K562 (cell line): ENCODE data around the gene NEURL4. TPM values are rescaled to one million over a fixed set of nuclear protein-coding genes. Genes with fewer than 3 reads are reported as not detected.
A peak's percentile ranks its signal among the peaks of the same experiment; 100 is the strongest.

Source experiments
- CBX8 ChIP-seq: fragments of 200-600 bp; sonication (generic); IDR thresholded peaks from 2 replicates; pipeline ENCODE4 v1.6.1; 2012; ENCODE audit warnings: borderline replicate concordance, mixed run types, low read depth, mild to moderate bottlenecking, moderate library complexity, mixed read lengths, low read length, control low read depth, inconsistent platforms; ENCODE audit not compliant: poor library complexity, severe bottlenecking; ENCODE audit errors: extremely low read depth
- CREB3L1 ChIP-seq: fragments of 450-650 bp; IDR thresholded peaks from 2 replicates; pipeline ENCODE4 v1.6.1; 2014; ENCODE audit warnings: low read depth, mild to moderate bottlenecking, moderate library complexity, borderline replicate concordance
- ERF ChIP-seq: fragments of 450-650 bp; formaldehyde crosslinking; IDR thresholded peaks from 2 replicates; pipeline ENCODE4 v1.4.0; 2020; ENCODE audit warnings: mild to moderate bottlenecking, mixed read lengths
- GABPB1 ChIP-seq: sonication (generic); formaldehyde crosslinking; IDR thresholded peaks from 2 replicates; pipeline ENCODE4 v1.8.0; 2022; ENCODE audit warnings: mild to moderate bottlenecking, missing genetic modification reagents
- HDAC1 ChIP-seq, 2 experiments: fragments of 450-650 bp; IDR thresholded peaks; 2 replicates each; pipeline ENCODE4 v1.6.1; 2016 to 2017; ENCODE audit warnings: inconsistent platforms in 1 of 2, mild to moderate bottlenecking in 1 of 2, moderate library complexity in 1 of 2
- MED1 ChIP-seq: sonication (generic); formaldehyde crosslinking; IDR thresholded peaks from 2 replicates; pipeline ENCODE4 v1.8.1; 2023; ENCODE audit warnings: missing genetic modification reagents, borderline replicate concordance
- MEF2D ChIP-seq: conservative IDR thresholded peaks from 2 replicates; pipeline ENCODE4 v1.6.1; 2016; ENCODE audit warnings: low read depth, missing genetic modification characterization, missing compliant biosample characterization
- NFRKB ChIP-seq: fragments of 450-650 bp; IDR thresholded peaks from 2 replicates; pipeline ENCODE4 v1.6.1; 2016; ENCODE audit warnings: low read depth
- NKRF ChIP-seq: fragments of 450-650 bp; IDR thresholded peaks from 2 replicates; pipeline ENCODE4 v1.6.1; 2016; ENCODE audit warnings: borderline replicate concordance
- RBM14 ChIP-seq: fragments of 200-400 bp; formaldehyde crosslinking; IDR thresholded peaks from 2 replicates; pipeline ENCODE4 v1.6.1; 2018; ENCODE audit warnings: low read depth, mild to moderate bottlenecking, low read length, moderate library complexity, borderline replicate concordance; ENCODE audit not compliant: insufficient read depth
- ZBTB17 ChIP-seq: fragments of 450-650 bp; formaldehyde crosslinking; IDR thresholded peaks from 2 replicates; pipeline ENCODE4 v1.4.0; 2020; ENCODE audit warnings: mild to moderate bottlenecking
- ZBTB9 ChIP-seq: fragments of 450-650 bp; formaldehyde crosslinking; IDR thresholded peaks from 2 replicates; pipeline ENCODE4 v1.4.0; 2020; ENCODE audit warnings: mild to moderate bottlenecking, moderate library complexity
- ZFX ChIP-seq: sonication (generic); formaldehyde crosslinking; IDR thresholded peaks from 2 replicates; pipeline ENCODE4 v1.8.0; 2022; ENCODE audit warnings: mild to moderate bottlenecking, missing genetic modification reagents, moderate library complexity
- polyA plus RNA-seq, 8 experiments: library from polyadenylated mRNA; depleted of rRNA in 4 of 8; stranded (reverse) in 5 of 8; unstranded in 3 of 8; fragments of >200 nt; fragmentation: Nextera tagmentation in 2 of 8; fragmentation: Illumina TruSeq in 1 of 8; extraction: Ambion mirVana in 2 of 8; extraction: Trizol in 1 of 8; gene quantifications; 2 replicates each; pipeline versions ENCODE4 v1.2.1 to v1.2.3, GENCODE V29; 2011 to 2014; ENCODE audit warnings: inconsistent platforms in 1 of 8, missing spikeins in 1 of 8
- total RNA-seq, 7 experiments: library from RNA; depleted of rRNA in 6 of 7; stranded (reverse); fragments of >200 nt in 6 of 7; fragmentation: Illumina TruSeq in 2 of 7; extraction: Trizol in 2 of 7; gene quantifications; 2 replicates each; pipeline versions ENCODE4 v1.2.1 to v1.2.3, GENCODE V29; 2011 to 2021; ENCODE audit warnings: low replicate concordance in 1 of 7
- TF ChIP-seq, protein P1 (sequence below): sonication (generic); formaldehyde crosslinking; IDR thresholded peaks from 2 replicates; pipeline ENCODE4 v1.9.0; 2022; ENCODE audit warnings: mild to moderate bottlenecking, missing genetic modification reagents

The NEURL4 gene
- total and polyA plus RNA-seq, 9 of the 15 experiments (the other 6 are each of a cell fraction or from before 2014, with no cell fraction given): 0.08 to 37.4 (median 11.5) TPM

DNA sequence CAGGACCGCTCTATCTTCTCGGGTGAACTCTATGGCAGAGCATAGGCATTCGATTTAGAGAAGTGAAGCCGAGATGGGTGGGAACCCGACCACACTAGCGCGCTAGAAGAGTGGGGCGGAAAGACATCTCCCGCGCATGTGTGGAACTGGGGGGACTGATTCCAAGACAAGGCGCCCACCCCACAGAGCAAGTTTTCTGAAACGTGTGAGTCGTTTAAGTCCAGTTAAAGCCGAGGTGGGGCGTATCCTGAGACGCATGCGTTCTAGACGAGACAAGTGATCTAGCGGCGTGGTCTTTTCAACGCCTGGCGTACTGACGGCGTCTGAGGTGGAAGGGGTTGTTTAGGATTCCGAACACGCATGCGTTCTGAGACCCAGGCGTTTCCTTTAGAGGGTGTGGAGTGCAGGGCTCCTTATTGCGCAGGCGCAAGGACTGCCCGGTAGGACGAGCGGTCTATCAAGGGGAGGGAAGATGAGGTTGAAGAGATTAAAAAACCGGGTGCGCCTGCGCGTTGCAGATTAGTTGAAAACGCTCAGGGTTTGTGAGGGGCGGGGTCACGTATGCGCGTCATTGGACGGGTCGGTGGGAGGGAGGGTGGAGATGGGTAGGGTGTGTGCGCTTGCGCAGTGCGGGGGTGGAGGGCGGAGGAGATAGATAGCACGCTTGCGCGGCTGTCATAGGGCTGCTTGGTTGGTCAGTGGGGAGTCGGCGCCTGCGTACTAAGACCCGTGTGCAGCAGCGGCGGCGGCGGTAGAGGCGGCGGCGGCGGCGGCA, 22.0 kb downstream of the NEURL4 start, which contains the start of gene EIF5A (continued):
- TF ChIP-seq, protein P1, sequence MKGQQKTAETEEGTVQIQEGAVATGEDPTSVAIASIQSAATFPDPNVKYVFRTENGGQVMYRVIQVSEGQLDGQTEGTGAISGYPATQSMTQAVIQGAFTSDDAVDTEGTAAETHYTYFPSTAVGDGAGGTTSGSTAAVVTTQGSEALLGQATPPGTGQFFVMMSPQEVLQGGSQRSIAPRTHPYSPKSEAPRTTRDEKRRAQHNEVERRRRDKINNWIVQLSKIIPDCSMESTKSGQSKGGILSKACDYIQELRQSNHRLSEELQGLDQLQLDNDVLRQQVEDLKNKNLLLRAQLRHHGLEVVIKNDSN: no peak
- TF ChIP-seq MEF2D: no peak
- no peak for TF ChIP-seq MED1
- peak; percentile 98 for TF ChIP-seq ZBTB17 (CRISPR knock-in tag)
- TF ChIP-seq GABPB1 (CRISPR knock-in tag): peak; percentile 54
- peak; percentile 93 for TF ChIP-seq NFRKB
- peak; percentile 76; the same call in 1 of the 2 replicates for TF ChIP-seq CREB3L1
- TF ChIP-seq ZBTB9 (CRISPR knock-in tag): no peak
- TF ChIP-seq CBX8: no peak
- TF ChIP-seq ZFX (CRISPR knock-in tag): no peak
- TF ChIP-seq ERF (CRISPR knock-in tag): no peak
- TF ChIP-seq RBM14: no peak
- peak; percentile 63; the same call in 1 of the 2 replicates for TF ChIP-seq NKRF
- TF ChIP-seq HDAC1 (IDR thresholded peaks at IDR 0.05): peak in 1 of 2 experiments; percentile 70; a peak in 2 of 4 replicates
- TF ChIP-seq, all 486 proteins: peak for 69
